ENCODE data around the gene CAGE1.

The CAGE1 gene

DNA sequence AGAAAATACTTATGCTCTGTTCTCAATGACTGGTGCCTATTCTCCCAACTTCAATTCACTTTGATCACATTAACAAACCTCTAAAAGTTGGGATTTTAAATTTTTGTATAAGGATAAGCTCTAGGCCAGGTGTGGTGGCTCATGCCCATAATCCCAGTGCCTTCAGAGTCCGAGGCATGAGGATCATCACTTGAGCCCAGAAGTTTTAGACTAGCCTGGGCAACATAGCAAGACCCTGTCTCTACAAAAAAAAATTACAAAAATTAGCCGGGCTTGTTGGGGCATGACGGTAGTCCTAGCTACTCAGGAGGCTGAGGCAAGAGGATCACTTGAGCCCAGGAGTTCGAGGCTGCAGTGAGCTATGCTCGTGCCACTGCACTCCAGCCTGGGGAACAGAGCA, 80.5 kb downstream of the CAGE1 start:
- DNase-seq (ENCODE audit: low spot score), result no peak

DNA sequence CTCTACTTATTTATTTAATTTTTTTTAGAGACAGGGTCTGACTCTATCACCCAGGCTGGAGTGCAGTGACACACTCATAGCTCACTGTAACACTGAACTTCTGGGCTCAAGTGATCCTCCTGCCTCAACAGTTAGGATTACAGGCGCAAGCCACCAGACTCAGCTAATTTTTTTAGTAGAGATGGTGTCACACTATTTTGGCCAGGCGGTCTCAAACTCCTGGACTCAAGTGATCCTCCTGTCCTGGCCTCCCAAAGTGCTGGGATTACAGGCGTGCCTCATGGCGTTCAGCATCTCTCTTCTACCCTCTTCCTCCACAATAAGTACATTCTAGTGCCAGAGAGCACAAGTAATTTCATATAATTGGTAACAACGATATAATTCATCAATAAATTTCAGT, 82.0 kb downstream of the CAGE1 start:
- no peak for DNase-seq (ENCODE audit: low spot score)

DNA sequence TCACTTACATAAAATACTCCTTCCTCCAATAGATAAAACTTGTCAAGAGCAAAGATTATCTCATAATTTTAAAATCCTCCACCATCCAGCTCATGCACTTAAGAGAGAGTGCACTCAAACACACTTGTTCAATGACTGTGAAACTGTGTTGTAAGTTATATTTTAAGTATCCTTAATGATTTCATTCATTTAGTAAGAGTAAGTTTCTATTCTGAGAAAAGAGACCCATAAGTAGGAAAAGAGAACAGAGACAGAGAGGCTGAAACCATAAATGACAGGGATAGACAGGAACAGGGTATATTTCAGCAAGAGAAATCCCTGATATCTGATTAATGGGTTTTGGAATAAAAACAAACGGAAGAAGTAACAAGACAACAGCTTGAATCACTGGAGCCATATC, 84.7 kb downstream of the CAGE1 start:
- DNase-seq (ENCODE audit: low spot score), result no peak

DNA sequence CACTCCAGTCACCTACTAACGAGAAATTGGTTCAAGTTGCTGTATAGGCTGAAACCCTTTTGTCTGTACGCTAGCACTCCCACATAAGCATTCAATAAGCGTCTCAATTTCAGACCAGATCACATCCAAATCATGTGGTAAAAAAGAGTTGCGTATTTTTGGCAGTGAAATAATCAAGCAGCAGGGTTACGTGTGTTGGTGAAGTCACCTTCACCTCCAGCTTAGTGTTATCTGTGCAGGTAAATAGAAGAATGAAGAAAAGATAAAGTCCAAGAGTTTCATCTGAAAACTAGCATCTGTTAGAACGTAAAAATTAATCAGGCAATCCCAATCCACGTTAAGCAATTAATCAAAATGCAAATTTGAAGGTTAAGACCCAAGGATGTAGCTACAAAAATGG, 87.8 kb downstream of the CAGE1 start:
- no peak for DNase-seq (ENCODE audit: low spot score)

DNA sequence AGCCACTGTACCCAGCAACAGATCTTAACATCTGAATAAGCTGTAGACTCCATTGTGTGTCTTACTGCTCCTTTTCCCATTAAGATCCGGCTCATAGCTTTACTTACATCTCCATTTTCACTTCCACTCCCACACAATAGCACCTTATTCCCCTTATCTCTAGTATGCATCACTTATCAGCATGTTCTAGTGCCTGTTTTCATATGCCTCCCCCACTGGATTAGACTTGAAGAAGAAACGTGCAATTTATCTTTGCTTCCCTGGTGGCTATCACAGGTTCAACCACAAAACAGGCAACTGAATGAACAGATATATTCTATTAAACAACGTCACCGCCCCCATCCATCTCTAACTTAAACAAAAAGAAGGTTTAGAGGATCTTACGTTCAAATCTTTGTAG, 88.6 kb downstream of the CAGE1 start:
- DNase-seq (ENCODE audit: low spot score), result no peak

DNA sequence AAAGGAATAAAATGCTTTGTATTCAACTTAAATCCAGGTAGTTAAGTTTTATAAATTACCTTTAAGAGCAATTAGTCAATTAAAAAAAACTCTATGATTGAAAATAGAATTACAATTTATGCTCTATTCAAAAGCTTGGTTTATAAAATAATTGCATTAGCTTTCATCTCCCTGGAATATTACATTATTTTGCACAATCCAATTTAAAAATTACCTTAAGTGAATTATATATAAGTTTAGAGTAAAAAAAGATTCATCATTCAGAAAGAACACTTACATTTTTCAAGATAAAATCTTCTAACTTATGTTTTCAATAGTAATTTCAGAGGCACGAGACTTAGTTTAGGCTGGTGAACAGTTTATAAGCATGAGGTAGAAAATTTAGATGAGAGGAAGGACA, 91.4 kb downstream of the CAGE1 start:
- no peak for DNase-seq (ENCODE audit: low spot score)

DNA sequence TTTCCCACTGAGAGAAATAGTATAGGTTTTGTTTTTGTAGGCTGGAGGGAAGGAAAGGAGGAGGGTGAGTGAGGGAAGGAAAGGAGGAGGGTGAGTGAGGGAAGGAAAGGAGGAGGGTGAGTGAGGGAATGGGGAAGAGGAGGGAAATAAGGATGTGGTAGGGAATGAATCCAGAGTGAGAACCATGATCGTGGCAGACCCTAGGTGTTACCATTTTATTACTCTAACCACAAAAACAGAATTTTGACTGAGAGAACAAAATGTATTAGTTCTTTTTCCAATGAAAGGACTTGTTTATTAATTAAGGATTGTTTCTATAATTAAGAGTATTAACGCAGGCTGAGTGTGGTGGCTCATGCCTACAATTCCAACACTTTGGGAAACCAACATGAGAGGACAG, 92.9 kb downstream of the CAGE1 start:
- no peak for DNase-seq (ENCODE audit: low spot score)

DNA sequence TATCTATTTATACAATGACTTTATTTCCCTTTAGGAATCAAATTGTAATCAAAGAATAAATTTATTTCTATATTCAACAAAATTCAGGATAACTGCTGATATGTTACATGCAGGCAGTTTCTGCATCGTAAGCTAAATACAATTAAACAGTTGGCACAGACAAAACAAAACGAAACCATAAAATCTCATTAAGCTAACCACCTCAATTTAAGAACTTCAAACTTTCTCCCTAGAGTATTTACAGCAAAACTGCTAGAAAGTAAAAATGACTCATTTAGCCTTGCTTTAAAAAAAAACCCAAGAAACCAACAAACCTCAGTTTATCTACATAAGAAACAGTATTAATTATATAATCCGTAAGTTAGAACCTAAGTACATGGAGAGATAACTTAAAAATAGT, 93.6 kb downstream of the CAGE1 start:
- DNase-seq (ENCODE audit: low spot score), result no peak

DNA sequence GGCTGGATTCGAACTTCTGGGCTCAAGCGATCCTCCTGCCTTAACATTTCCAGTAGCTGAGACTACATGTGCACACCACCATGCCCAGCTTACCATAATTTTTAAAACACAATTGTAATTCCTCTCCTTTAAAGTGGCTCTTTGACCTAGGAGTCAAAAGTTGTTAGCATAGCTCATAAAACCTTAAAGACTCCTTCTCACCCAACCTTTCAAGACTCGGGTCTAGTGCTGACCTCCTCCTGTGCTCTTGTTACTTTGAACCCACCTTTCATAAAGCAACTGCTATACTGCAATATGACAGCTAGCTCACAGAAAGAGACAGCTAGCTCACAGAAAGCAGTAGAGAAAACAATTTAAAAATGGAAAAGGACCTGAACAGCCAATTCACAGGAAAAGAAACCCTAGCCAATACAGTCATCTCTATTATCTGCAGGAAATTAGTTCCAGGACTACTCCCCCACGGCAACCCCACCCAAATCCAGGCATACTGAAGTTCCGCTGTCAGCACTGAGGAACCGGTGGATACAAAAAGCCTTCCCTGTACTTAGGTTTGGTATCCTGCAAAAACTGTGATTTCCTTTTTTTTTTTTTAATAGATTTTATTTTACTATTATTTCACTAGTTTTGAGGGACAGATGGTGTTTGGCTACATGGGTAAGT, 96.8 kb downstream of the CAGE1 start:
- DNase-seq (ENCODE audit: low spot score), result no peak

DNA sequence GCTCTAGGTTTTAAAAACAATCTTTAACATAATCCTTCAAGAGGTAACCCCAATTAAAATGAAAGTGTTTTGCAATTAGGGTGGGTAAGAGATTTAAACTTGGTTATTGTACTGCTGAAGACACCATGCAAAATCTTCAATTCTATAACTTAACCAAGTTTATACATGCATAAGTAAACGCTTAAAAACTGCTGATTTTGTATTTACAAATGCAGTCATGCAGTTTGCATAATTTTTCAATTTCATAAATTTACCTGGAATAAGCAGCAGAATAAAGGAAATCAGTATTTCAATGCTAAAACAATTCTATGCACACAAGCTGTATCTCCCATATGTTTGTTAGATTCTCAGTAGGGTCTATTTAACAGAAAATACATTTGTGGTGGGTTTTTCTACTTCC, 99.5 kb downstream of the CAGE1 start:
- DNase-seq (ENCODE audit: low spot score), result no peak

DNA sequence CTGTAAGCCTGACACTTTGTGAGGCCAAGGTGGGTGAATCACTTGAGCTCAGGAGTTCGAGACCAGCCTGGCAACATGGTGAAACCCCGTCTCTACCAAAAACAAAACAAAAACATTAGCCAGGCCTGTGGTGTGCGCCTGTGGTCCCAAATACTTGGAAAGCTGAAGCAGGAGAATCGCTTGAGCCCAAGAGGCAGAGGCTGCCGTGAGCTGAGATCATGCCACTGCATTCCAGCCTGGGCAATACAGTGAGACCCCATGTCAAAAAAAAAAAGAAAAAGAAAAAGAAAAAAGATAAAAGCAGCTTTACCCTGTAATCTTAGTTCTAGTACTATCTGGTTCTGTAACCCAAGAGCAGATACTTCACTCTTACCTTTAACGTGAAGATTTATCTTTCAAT, 104.1 kb downstream of the CAGE1 start:
- DNase-seq (ENCODE audit: low spot score), result no peak

DNA sequence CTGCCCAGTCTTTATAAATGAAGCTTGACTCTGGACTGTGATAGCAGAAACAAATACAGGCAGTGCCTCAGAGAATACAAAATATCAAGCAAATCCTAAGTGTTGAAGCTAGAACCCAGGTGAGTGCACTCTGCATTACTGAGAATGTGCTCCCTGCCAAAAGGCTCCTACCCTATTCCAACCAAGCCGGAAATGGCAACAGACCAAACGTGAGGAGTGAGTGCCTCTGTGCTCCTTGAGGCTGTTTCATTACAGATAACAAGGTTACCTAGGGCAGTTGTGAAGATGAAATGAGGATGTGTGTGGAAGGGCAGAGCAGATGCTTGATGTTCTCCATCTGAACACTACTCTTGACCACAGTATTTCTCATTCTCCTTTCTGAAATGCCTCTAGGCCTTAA, 105.9 kb downstream of the CAGE1 start:
- DNase-seq (ENCODE audit: low spot score), result no peak

DNA sequence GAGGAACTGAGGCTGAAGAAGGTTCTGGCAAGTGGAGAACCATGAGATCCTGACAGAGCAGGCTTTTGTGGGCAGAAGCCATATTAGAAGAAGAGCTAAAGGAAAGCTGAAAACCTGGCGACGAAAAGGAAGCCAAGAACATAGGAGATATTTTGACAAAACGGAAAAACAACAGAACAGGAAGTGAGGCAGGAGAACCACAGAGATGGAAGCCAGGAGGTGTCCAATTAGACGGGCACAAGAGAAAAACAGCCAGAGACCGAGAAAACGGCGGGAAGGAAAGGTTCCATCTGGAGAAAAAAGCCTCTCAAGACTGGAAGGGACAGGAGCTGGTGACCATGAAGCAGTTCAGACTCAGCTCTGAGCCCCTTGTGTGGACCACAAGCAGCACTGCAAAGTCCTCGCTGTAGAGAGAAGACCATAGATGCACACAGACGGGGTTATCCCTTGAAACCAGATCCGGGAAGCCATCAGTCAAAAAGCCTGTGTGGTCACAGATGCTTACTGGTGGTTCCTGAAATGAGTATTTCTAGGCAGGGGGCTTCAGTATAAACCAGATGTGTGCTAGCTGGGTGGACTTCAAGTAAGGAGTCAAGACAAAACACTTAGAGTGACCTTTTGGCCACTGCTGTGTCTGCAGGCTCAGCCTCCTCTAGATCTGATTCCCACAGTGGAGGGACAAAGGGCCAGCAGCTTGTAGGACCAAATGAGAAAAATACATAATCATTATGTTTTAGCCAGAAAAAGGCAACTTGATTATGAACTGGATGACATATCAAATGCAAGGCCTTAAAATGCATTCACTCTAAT, 107.2 kb downstream of the CAGE1 start:
- DNase-seq (ENCODE audit: low spot score), result no peak

Data from hepatic stellate cell (primary cell).